GM08714 (cell line): ENCODE data around the gene HRAS.
"Not testable (repeated sequence)": the region's sequence is repeated elsewhere in the genome, so short reads cannot be mapped to it uniquely, and the experiment has no call there.

Source experiments
- H3K4me3 ChIP-seq: fragments of 200-500 bp; sonication (Bioruptor generic); 2 replicates; pipeline ENCODE4 v1.5.1; 2014; ENCODE audit warnings: mild to moderate bottlenecking, low read length, inconsistent platforms
- ZNF274 ChIP-seq: IDR thresholded peaks from 2 replicates; pipeline ENCODE4 v1.6.1; 2012; ENCODE audit warnings: mild to moderate bottlenecking, low read depth, low read length

HRAS gene

DNA sequence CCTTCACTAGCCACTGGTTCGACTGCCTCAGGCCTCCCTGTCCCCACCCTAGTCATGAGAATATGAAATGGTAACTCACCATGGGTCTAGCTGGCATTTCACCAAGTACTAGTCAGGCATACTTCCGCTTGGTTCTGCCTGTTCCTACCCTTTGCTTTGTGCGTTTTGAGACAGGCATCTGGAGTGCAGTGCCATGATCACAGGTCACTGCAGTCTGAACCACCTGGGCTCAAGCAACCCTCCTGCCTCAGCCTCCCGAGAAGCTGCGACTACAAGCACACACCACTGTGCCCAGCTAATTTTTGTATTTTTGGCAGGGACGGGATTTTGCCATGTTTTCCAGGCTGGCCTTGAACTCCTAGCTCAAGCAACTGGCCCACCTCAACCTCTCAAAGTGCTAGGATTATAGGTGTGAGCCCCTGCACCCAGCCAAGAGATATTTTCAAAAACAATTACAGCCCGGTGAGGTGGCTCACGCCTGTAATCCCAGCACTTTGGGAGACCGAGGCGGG, 14.1 kb downstream of the HRAS start:
- H3K4me3 ChIP-seq, result no peak overlapping the region
- TF ChIP-seq ZNF274, result no peak

DNA sequence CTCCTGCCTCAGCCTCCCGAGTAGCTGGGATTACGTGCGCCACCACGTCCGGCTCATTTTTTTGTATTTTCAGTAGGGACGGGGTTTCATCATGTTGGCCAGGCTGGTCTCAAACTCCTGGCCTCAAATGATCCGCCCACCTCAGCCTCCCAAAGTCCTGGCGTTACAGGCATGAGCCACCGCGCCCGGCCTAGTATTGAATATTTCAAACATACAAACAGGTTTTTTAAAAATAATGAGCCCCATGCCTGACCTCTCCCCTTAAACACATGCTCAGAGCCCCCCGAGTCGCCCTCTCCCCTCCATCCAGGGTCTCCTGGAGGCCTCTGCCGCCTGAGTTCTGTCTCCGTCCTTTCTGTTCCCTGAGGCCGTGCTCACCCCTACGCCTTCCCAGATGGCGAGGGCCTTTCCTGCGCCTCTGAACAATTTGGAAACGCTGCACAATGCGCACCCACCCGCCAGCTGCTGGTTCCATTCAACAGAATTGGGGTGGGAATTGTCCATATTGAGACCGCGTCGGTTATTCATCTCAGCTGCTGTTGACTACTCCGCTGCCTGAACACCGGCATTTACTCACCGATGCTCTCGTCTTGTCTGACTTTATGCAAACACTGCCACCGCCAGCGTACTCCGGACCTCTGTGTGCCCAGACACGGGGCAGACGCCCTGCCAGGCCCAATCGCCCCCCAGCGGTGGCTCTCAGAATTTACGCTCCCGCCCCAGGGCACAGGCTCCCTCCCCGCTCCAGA, 14.8 kb downstream of the HRAS start:
- TF ChIP-seq ZNF274, result no peak
- H3K4me3 ChIP-seq, result no peak overlapping the region

DNA sequence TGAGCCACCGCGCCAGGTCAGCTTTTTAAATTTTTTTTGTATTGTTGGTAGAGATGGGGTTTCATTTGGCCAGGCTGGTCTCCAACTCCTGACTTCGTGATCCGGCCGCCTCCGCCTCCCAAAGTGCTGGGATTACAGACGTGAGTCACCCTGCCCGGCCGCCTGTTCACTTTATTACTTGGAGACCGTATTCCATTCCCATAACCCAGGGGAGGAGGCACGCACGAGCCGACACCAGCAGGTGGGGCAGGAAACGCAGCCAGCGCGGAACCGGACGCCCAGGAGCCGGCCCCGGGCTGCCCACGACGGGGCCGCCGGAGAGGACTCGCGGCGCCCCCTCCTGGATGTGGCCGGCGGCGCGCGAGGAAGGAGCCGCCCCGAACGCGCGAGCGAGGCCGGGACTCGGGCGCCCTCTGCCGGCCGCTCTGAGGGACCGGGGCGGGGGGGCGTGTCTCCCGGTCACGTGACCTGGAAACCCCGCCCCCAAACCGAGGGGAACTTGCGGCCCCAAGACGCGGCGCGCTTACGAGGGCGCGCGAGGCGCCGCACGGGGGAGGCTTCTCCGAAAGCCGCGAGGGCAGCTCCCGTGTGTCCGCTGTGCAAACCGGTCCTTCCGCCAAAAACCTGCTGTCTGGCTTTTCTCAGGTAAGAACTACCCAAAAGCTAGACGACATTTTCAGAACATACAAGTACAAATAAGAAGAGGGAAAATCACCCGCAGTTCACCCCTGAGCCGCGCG, 16.7 kb downstream of the HRAS start:
- peak overlapping the region; percentile 2; the same call in 1 of the 2 replicates for H3K4me3 ChIP-seq
- TF ChIP-seq ZNF274, result no peak

DNA sequence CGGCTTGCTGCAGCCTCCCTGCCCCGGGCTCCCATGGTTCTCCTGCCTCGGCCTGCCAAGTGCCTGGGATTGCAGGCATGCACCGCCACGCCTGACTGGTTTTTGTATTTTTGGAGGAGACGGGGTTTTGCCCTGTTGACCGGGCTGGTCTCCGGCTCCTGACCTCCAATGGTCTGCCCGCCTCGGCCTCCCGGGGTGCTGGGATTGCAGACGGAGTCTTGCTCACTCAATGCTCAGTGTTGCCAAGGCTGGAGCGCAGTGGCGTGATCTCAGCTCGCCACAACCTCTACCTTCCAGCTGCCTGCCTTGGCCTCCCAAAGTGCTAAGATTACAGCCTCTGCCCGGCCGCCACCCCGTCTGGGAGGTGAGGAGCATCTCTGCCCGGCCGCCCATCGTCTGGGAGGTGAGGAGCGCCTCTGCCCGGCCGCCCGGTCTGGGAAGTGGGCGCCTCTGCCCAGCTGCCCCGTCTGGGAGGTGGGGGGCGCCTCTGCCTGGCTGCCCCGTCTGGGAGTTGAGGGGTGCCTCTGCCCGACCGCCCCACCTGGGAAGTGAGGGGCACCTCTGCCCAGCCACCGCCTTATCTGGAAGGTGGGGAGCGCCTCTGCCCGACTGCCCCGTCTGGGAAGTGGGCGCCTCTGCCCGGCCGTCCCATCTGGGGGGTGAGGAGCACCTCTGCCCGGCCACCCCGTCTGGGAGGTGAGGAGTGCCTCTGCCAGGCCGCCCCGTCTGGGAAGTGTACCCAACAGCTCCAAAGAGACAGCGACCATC, 18.3 kb downstream of the HRAS start:
- not testable (repeated sequence) for H3K4me3 ChIP-seq

DNA sequence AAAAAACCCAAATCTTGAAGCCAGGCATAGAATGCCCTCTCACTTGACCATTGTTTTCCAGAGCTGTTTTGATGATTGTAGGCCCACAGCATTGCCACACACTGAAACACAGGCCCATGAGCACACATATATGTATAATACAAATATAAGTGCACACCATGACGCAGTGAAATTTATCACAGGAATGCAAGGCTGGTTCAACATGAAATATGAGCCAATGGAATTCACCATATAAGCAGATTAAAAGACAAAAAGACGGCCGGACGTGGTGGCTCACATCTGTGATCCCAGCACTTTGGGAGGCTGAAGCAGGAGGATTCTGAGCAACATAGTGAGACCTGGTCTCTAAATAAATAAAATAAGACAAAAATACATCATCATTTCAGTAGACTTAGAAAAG, 19.0 kb downstream of the HRAS start:
- H3K4me3 ChIP-seq, result no peak overlapping the region
- TF ChIP-seq ZNF274, result no peak

DNA sequence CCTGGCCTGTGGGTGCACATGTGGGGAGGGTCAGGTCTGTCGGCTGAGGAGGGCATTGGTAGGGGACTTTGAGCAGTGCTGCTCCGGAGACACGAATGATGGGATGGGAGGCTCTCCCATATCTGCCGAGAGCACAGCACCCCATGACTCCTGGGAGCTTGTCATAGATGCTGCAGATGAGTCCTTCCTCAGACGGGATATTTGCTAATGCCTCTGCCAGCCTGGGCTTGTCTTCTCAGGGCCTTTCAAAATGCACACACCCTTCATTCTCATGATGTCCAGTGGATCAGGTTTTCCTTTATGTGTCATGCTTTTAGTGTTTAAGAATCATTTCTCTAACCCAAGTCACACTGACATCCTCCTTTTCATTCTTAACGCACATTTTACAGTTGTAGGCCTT, 20.2 kb downstream of the HRAS start:
- no peak overlapping the region for H3K4me3 ChIP-seq
- TF ChIP-seq ZNF274, result no peak

DNA sequence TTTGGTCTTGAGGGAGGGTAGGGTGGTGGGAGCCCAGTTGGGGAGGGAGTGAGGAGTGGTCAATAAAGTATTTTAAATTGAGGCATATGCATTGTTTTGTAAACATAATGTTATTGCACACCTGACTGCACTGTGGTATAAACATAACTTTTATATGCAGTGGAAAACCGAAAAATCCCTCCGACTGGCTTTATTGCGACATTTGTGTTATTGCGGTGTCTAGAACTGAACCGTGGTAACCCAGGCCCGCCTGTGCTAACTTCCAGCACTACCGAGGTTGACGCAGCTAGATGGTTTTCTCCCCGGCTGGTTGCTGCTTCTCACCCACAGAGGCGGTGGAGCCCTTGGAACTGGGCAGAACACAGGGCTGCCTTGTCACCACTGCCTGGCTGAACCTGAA, 20.8 kb downstream of the HRAS start:
- H3K4me3 ChIP-seq, result no peak overlapping the region
- no peak for TF ChIP-seq ZNF274

DNA sequence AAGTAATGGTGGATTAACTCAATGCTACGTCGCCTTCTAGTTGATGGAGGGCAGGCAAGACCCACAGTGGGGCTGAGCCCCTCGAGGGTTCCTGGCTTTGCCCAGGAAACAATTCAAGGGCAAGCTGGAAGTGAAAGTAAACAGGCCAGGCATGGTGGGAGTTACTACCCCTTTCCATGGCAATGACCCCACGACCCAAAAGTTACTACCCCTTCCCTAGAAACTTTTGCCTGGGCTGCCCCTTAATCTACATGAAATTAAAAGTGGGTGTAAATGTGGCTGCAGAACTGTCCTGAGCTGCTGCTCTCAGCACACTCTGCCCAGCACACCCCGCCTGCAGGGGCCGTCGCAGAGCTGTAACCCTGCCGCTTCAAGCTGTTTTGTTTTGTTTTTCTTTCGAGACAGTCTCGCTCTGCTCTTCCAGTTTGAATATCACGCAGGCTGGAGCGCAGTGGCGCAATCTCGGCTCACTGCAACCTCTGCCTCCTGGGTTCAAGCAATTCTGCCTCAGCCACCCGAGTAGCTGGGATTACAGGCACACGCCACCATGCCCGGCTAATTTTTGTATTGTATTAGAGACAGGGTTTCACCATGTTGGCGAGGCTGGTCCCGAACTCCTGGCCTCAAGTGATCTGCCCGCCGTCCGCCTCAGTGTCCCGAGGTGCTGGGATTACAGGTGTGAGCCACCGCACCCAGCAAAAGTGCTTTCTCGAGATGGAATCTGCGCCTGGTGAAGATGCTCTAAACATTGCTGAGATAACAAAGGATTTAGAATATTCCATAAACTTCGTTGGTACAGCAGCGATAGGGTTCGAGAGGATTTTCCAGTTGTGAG, 22.4 kb downstream of the HRAS start:
- no peak for TF ChIP-seq ZNF274

DNA sequence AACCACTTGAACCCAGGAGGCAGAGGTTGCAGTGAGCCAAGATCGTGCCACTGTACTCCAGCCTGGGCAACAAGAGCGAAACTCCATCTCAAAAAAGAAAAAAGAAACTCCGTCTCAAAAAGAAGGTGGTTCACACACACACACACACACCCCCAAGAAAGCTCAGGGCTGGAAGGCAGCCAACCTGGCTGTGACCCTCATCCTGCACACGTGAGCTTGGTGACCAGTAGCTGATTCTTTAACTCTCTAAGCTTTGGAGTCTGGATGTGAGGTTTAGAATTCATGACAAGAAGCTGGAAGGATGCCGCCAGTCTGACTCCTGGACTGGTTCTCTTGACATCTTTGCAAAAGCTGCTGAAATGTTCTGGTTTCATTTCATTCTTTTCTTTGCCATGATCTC, 26.4 kb downstream of the HRAS start:
- TF ChIP-seq ZNF274, result no peak
- H3K4me3 ChIP-seq, result no peak overlapping the region

More for the DNA sequence above, 22.4 kb downstream of the HRAS start:
- H3K4me3 ChIP-seq, result no peak overlapping the region

DNA sequence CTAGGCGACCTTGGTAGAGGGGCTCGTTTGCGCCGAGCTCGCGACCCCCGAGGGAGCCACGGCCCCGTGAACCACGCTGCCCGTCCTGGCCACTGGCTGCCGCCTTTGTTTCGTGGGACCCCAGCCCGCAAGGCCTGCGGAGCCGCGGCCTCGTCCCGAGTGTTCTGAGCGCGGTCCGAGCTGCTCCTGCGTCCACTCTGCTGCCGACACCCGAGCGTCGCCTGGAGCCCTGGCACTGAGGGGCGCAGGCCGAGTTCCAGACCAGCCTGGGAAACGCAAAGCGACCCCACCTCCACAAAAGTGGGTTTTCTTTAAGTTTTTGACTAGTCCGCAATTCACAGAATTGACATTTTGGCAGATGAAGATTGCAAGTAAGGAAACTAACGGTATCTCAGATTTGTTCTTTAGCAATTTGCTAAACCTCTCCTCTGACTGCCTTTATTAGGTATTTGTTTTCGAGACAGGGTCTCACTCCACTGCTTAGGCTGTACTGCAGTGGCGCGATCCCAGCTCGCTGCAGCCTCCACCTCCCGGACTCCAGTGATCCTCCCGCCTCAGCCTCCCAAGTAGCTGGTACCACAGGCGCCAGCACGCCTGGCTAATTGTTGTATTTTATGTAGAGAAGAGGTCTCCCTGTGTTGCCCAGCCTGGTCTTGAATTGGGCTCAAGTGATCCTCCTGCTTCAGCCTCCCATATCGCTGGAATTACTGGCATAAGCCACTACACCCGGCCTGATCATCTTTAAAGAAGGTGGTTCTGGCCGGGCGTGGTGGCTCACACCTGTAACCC, 27.5 kb downstream of the HRAS start:
- TF ChIP-seq ZNF274, result no peak
- peak overlapping the region; percentile 84; the same call in 1 of the 2 replicates for H3K4me3 ChIP-seq

DNA sequence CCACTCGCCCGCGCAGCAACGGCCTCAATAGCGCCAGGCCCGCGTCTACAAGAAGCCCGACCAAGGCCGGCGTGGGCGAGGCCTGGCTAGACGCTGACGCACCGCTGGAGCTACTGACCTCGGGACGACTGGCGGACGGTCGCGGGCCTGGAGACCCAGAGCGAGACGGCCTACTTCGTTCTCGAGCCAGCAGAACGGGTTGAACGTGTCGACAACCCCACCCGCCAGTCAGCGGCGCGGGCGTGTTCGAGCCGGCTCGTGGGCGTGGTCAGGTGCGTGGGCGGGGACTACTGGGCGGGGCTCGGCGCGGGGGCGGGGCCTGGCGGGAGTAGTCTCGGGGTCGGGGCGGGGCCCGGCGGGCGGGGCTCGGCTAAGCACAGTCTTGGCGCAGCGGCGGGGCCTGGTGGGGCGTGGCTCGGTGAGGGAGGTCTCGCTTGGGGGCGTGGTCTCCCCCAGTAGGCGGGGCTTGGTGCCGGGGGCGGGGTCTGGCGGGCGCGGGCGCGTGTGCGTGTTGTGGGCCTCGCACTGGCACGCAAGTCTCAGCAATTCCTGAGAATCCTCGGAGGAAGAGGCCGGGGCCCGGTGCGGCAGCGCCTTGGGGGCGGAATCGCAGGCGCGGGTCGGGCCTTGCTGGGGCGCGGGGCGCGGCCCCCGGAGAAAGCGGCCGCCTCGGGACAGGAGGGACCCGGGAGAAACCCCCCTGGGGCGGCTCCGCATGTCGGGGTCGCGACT, 28.2 kb downstream of the HRAS start, which contains the start of gene RNH1:
TSS of gene RNH1 (minus strand) at position 248 of the 732 bp plus-strand sequence. CDS start 5,080 bp downstream, outside the sequence.
- peak within 1 kb of the TSS; percentile 86 for H3K4me3 ChIP-seq
- no peak for TF ChIP-seq ZNF274
